ENCODE measurements around the gene UNCX. TPM values are rescaled to one million over a fixed set of nuclear protein-coding genes. Genes with fewer than 3 reads are reported as not detected.

The UNCX gene
- total and polyA plus RNA-seq, 2 of the 8 experiments (the other 6 are each of a cell fraction or from before 2014, with no cell fraction given) = not detected

- ChIA-PET POLR2A (ENCODE audit: partially characterized antibody) (interaction anchor here (2.4 to 11.2 kb wide), 2 partner anchors 9 to 18 kb away, joined by 12 to 76 read pairs; no protein-coding TSS in a partner anchor), CTCF (ENCODE audit: partially characterized antibody) (interaction anchor here (0.9 to 2.8 kb wide), 3 partner anchors 9 to 21 kb away, joined by 3 to 17 read pairs (median 6); no protein-coding TSS in a partner anchor)
- Histone ChIP-seq H3K23me2 (ENCODE audit: low read depth, low read length) (no peaks in the 10 kb centered on the region; the same call in 1 of the 2 replicates), H3K23ac (ENCODE audit: insufficient read length) (no peak overlapping the region), H3K56ac (replicated peaks; ENCODE audit: insufficient read length, low read depth, low read length) (no peak overlapping the region), H3K27me3 (replicated peaks in 1 of 4; ENCODE audit: control insufficient read depth in 3 of 4, extremely low read depth in 1 of 4, insufficient read depth in 3 of 4, low read length in 3 of 4) (peaks cover 95 to 100% (median 98%) of the 10 kb centered on the region in 4 experiments), H3K18ac (ENCODE audit: extremely low read depth, low read length) (no peak overlapping the region; the same call in 1 of the 2 replicates), H2BK15ac (ENCODE audit: low read length) (no peak overlapping the region), H3K4me1 (replicated peaks in 1 of 4; ENCODE audit: control insufficient read depth in 3 of 4, insufficient read depth in 4 of 4, low read length in 3 of 4) (peaks cover 4 to 32% (median 21%) of the 10 kb centered on the region in 4 experiments), H2BK5ac (ENCODE audit: low read depth, low read length) (no peak overlapping the region), H3K4me3 (ENCODE audit: extremely low read depth in 1 of 4, insufficient read depth in 2 of 4, low read depth in 3 of 4, low read length in 4 of 4) (peak overlapping the region in 2 of 4 experiments; percentile 10 to 19; a peak in 1 of 8 replicates), H4K91ac (replicated peaks; ENCODE audit: insufficient read length, low read length) (no peak overlapping the region), H3K9ac (replicated peaks in 1 of 4; ENCODE audit: extremely low read depth in 1 of 4, low read depth in 3 of 4, low read length in 3 of 4) (no peak overlapping the region), H3K9me3 (ENCODE audit: insufficient read depth in 2 of 2, low read depth in 1 of 2, low read length in 1 of 2) (no peaks in the 10 kb centered on the region), H3K4ac (replicated peaks; ENCODE audit: insufficient read length, low read depth, low read length) (no peak overlapping the region), H3K79me2 (ENCODE audit: control insufficient read depth in 1 of 2, insufficient read depth in 2 of 2, low read length in 2 of 2) (no peaks in the 10 kb centered on the region), H2BK12ac (ENCODE audit: low read depth, low read length) (no peak overlapping the region; the same call in 1 of the 2 replicates), H3K79me1 (ENCODE audit: low read depth, low read length) (no peaks in the 10 kb centered on the region), H4K8ac (ENCODE audit: extremely low read depth, insufficient read depth, low read length) (no peak overlapping the region; the same call in 1 of the 2 replicates), H4K20me1 (replicated peaks in 1 of 2; ENCODE audit: control insufficient read depth in 1 of 2, insufficient read depth in 2 of 2, low read length in 2 of 2) (peaks cover 19 to 22% of the 10 kb centered on the region in 2 experiments), H3K14ac (ENCODE audit: insufficient read length) (no peak overlapping the region), H3K4me2 (ENCODE audit: insufficient read depth in 1 of 2, low read depth in 2 of 2, low read length in 2 of 2) (peak overlapping the region; percentile 5 to 10; a peak in 2 of 4 replicates), H2BK120ac (replicated peaks; ENCODE audit: low read depth, low read length) (no peak overlapping the region), H2AK5ac (ENCODE audit: low read depth, low read length) (no peak overlapping the region), H2AFZ (ENCODE audit: low read length) (no peak overlapping the region), H4K5ac (ENCODE audit: insufficient read length, low read depth, low read length) (no peak overlapping the region), H2BK20ac (ENCODE audit: low read length) (no peak overlapping the region), H3K36me3 (ENCODE audit: control insufficient read depth in 2 of 4, insufficient read depth in 4 of 4, low read length in 3 of 4) (peaks cover 0 to 13% (median 0%) of the 10 kb centered on the region in 4 experiments; a peak in 1 of 8 replicates), H3K27ac (ENCODE audit: low read depth, low read length) (no peak overlapping the region)
- 8% methylated on average over 22 of the region's 24 CpGs; no CpG with 5 or more reads in 1 of the 2 experiments for WGBS, 2 experiments (ENCODE audit: extremely low coverage in 1 of 2, insufficient coverage in 1 of 2, insufficient read length in 1 of 2, insufficient replicate concordance in 2 of 2, low coverage in 1 of 2, low lambda C conversion rate in 2 of 2, missing lambda C conversion rate in 1 of 2)
- no peak for TF ChIP-seq CHD1 (IDR thresholded peaks at IDR 0.05; ENCODE audit: low read depth, low read length)
- TF ChIP-seq MAFK (IDR thresholded peaks at IDR 0.05; ENCODE audit: low read depth, low read length) = no peak
- peak; percentile 74 for TF ChIP-seq CTBP2 (IDR thresholded peaks at IDR 0.05; ENCODE audit: borderline replicate concordance, insufficient read depth, insufficient read length, low read length)
- peak; percentile 95 for TF ChIP-seq RNF2 (IDR thresholded peaks at IDR 0.05; ENCODE audit: borderline replicate concordance, low read depth, low read length, missing control alignments, poor library complexity, severe bottlenecking)
- no peak for FAIRE-seq
- DNase-seq (ENCODE audit: low read depth in 1 of 2, low spot score in 2 of 2) = no peak
Observed at GRCh38 chr7:1243964-1244416, 11.3 kb downstream of the UNCX start.
